Measurements from ENCODE around the gene MAGEA12.
"Not testable (repeated sequence)": the region's sequence is repeated elsewhere in the genome, so short reads cannot be mapped to it uniquely, and the experiment has no call there.

MAGEA12 gene

GRCh38 chrX:152766562-152766961, 33.0 kb downstream of the MAGEA12 start:
- not testable (repeated sequence) for DNase-seq

- not testable (repeated sequence) for DNase-seq
Measured at GRCh38 chrX:152769549-152770289, 36.2 kb downstream of the MAGEA12 start, which contains the start of gene MAGEA6. Gene MAGEA6, minus strand, starts transcription at chrX:152769689. Its CDS starts 2,039 bp downstream, at chrX:152767650.

GRCh38 chrX:152787062-152787461, 53.5 kb downstream of the MAGEA12 start:
- DNase-seq: not testable (repeated sequence)

Measured in hematopoietic multipotent progenitor cell treated with erythropoietin and hydrocortisone succinate and interleukin-3 and kit ligand, for 4 days (in vitro differentiated cells).